Measurements from ENCODE around the gene KDM5C. TPM values are rescaled to one million over a fixed set of nuclear protein-coding genes. Genes with fewer than 3 reads are reported as not detected.

Gene KDM5C
- total and polyA plus RNA-seq, 11 donors, result 23.8 to 67.2 (median 34.3) TPM

GRCh38 chrX:53230116-53230515 is 5.1 kb upstream of the KDM5C start:
- intact Hi-C loops (cut with DNase I), result no loop called here
- no peak for TF ChIP-seq POLR2A (IDR thresholded peaks at IDR 0.05)
- TF ChIP-seq, protein P1, sequence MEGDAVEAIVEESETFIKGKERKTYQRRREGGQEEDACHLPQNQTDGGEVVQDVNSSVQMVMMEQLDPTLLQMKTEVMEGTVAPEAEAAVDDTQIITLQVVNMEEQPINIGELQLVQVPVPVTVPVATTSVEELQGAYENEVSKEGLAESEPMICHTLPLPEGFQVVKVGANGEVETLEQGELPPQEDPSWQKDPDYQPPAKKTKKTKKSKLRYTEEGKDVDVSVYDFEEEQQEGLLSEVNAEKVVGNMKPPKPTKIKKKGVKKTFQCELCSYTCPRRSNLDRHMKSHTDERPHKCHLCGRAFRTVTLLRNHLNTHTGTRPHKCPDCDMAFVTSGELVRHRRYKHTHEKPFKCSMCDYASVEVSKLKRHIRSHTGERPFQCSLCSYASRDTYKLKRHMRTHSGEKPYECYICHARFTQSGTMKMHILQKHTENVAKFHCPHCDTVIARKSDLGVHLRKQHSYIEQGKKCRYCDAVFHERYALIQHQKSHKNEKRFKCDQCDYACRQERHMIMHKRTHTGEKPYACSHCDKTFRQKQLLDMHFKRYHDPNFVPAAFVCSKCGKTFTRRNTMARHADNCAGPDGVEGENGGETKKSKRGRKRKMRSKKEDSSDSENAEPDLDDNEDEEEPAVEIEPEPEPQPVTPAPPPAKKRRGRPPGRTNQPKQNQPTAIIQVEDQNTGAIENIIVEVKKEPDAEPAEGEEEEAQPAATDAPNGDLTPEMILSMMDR (IDR thresholded peaks at IDR 0.05), result no peak
- Histone ChIP-seq H3K27me3 (peaks cover 0 to 13% (median 0%) of the 10 kb centered on the region in 9 donors), H3K27ac (no peak overlapping the region), H3K4me3 (no peak overlapping the region), H3K36me3 (no peaks in the 10 kb centered on the region), H3K9me3 (no peaks in the 10 kb centered on the region), H3K4me1 (peaks cover 0 to 12% (median 0%) of the 10 kb centered on the region in 12 donors)
- no peak for DNase-seq
- WGBS, 4 donors, result 64 to 88% (median 73%) methylated on average over 5 of the region's 5 CpGs
- no peak for ATAC-seq

DNA sequence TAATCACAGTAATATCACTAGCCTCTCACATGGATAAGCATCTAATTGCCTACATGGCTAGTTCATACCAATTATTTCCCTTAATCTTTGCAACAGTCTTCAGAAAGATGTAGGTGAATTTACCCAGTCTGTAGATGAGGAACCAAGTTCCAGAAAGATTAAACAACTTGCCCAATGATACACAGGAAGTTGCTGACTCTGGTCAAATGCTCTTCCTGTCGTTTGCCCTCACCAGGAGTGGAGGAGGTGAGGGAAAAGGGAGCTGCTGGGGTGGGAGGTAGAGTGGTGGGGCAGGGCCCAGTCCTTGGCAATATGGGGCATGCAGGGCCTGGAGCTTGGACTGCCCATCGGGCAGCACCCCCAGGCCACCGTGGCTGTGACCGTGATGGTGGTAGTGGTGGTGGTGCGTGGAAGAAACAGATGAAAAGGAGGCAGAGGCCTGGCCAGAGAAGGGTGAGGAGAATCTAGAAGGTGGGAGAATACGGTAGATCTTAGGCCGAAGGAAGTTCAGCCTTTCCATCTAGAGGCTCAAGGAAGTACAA is 2.3 kb upstream of the KDM5C start:
- H3K27me3 ChIP-seq, result peaks cover 0 to 12% (median 0%) of the 10 kb centered on the region in 9 donors
- WGBS, 4 donors, result 74 to 85% (median 82%) methylated on average over 7 of the region's 7 CpGs
- TF ChIP-seq, protein P1 (IDR thresholded peaks at IDR 0.05), result no peak
- no peak for TF ChIP-seq POLR2A (IDR thresholded peaks at IDR 0.05)
- no peaks in the 10 kb centered on the region for H3K36me3 ChIP-seq
- no peak for ATAC-seq
- H3K27ac ChIP-seq, result no peak overlapping the region
- no peak for DNase-seq
- H3K4me3 ChIP-seq, result no peak overlapping the region
- H3K4me1 ChIP-seq, result peaks cover 0 to 30% (median 17%) of the 10 kb centered on the region in 12 donors
- H3K9me3 ChIP-seq, result no peaks in the 10 kb centered on the region
- intact Hi-C loops (cut with DNase I), result loop anchor here in 3 of 10 donors (10.0 kb wide), 2 partner anchors 58 to 142 kb away; partner anchors contain the start of genes IQSEC2 (in 2 of the 3) and TSPYL2 (in 1 of the 3)

- Histone ChIP-seq H3K4me3 (peak overlapping the region; percentile 77 to 99 (median 92)), H3K27ac (peak overlapping the region; percentile 78 to 97 (median 90)), H3K9me3 (no peaks in the 10 kb centered on the region), H3K27me3 (no peaks in the 10 kb centered on the region), H3K4me1 (peaks cover 0 to 43% (median 24%) of the 10 kb centered on the region in 12 donors), H3K36me3 (peaks cover 0 to 23% (median 13%) of the 10 kb centered on the region in 9 donors)
- DNase-seq, result no peak
- TF ChIP-seq, protein P1 (IDR thresholded peaks at IDR 0.05), result no peak
- TF ChIP-seq POLR2A (IDR thresholded peaks at IDR 0.05), result no peak
- intact Hi-C loops (cut with DNase I), result loop anchor here in 3 of 10 donors (10.0 kb wide), 2 partner anchors 61 to 139 kb away; partner anchors contain the start of genes IQSEC2 (in 2 of the 3) and TSPYL2 (in 1 of the 3)
- peak in 2 of 4 donors; percentile 8 to 21 for ATAC-seq
- 1 to 2% (median 1%) methylated on average over 33 to 40 of the region's 40 CpGs for WGBS, 4 donors
Observed at GRCh38 chrX:53223955-53224859, 800 bp downstream of the KDM5C start.

All from heart left ventricle (tissue), 16 donors.